Measurements from ENCODE around the gene GDF11.

The GDF11 gene

DNA sequence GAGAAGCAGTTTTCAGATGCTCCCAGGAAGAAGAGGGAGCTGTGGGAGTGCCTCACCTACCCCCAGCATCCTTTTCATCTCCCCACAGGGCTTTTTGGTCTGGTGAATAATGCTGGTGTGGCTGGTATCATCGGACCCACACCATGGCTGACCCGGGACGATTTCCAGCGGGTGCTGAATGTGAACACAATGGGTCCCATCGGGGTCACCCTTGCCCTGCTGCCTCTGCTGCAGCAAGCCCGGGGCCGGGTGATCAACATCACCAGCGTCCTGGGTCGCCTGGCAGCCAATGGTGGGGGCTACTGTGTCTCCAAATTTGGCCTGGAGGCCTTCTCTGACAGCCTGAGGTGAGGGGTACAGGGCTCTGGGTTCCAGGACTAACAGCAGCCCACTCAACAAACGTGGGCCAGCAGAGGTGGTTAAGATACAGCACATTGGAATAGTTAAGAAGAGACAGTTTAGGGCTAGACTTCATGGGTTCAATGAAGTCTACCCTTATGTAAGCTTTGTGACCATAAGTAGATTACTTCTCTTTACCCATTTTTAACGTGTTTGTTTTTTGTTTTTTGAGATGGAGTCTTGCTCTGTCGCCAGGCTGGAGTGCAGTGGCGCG lies 21.2 kb upstream of the GDF11 start:
- no peak for DNase-seq (ENCODE audit: insufficient read length, low spot score)
- FAIRE-seq: no peak

- no peak for FAIRE-seq
- no peak for DNase-seq (ENCODE audit: insufficient read length, low spot score)
Measured at GRCh38 chr12:55722948-55723347, 20.0 kb upstream of the GDF11 start.

DNA sequence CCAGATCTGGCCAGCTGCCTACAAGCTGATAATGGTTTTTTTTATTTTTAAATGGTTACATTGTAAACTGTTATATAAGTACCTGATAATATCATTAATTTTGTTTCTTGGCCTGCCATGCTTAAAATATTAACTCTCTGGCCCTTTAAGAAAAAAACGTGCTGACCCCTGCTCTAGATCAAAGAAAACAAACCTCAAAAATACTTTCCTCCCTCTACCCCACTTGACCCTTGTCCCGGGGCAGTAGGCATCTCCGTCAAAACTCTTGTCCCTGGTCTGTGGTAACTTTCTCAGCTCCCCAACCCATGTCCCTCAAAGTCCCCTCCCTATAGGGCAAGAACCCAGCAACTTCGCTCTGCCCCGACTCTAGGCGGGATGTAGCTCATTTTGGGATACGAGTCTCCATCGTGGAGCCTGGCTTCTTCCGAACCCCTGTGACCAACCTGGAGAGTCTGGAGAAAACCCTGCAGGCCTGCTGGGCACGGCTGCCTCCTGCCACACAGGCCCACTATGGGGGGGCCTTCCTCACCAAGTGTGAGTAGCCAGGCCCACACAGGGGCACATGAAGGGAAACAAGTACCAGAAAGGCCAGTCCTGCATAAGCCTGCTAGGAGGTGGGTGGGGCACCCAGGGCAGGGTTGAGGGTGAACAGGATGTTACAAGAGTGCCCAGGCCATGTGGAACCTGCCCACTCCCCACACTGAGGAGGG lies 19.3 kb upstream of the GDF11 start:
- DNase-seq (ENCODE audit: insufficient read length, low spot score) (no peak), FAIRE-seq (no peak)

DNA sequence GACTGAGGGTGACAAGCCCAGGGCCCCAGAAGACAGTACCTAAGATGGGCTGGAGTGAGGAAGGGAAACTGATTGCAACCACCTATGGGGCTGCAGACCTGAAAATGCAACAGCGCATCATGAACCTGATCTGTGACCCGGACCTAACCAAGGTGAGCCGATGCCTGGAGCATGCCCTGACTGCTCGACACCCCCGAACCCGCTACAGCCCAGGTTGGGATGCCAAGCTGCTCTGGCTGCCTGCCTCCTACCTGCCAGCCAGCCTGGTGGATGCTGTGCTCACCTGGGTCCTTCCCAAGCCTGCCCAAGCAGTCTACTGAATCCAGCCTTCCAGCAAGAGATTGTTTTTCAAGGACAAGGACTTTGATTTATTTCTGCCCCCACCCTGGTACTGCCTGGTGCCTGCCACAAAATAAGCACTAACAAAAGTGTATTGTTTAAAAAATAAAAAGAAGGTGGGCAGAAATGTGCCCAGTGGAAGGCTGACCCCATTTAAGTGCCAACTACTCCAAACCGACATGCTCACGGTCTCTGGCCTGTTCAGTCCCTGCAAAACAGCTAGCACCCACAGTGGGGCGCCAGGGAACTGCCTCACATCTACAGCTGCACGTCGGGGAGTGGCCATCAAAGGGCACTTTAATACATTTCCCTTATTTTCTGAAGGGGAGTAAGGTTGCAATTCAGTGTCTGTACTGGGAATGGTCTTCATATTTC lies 18.5 kb upstream of the GDF11 start:
- DNase-seq (ENCODE audit: insufficient read length, low spot score) (no peak), FAIRE-seq (no peak)

DNA sequence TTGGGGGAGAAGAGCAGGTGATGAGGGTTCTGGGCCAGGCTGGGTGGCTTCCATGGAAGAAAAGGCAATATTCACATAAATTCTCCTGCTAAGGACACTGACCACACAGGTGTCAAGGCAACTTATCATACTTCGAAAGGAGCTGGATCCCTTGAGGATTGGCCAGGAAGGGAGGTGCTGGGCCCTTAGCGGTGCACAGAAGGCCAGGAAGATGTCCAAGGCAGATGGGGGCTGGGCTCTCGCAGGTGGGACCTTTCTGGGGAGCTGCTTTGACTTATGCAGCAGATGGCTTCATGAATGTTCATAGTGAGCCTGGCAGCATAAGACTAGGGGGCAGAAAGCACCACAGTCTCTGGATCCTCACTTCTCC lies 18.0 kb upstream of the GDF11 start:
- no peak for FAIRE-seq
- no peak for DNase-seq (ENCODE audit: insufficient read length, low spot score)

DNA sequence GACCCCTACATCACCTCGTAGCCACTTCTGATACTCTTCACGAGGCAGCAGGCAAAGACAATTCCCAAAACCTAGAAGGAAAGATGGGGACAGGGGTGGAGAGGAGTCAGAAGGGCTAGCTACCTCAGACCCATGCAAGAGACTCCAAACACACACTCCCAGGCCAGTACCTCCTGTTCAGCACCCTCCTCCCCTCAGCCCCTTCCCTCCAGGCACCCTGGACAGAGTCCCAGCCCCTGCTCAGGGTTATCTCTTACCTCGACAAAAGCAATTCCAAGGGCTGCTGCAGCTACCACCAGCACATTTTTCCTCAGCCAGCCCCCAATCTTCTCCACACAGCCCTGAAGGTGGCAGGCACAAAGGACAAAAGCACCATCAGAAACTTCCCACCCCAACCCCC lies 17.4 kb upstream of the GDF11 start:
- FAIRE-seq (no peak), DNase-seq (ENCODE audit: insufficient read length, low spot score) (no peak)

- FAIRE-seq: no peak
- no peak for DNase-seq (ENCODE audit: insufficient read length, low spot score)
Measured at GRCh38 chr12:55726971-55727370, 16.0 kb upstream of the GDF11 start.

GRCh38 chr12:55727643-55728185 lies 15.2 kb upstream of the GDF11 start:
- FAIRE-seq (no peak), DNase-seq (ENCODE audit: insufficient read length, low spot score) (no peak)

DNA sequence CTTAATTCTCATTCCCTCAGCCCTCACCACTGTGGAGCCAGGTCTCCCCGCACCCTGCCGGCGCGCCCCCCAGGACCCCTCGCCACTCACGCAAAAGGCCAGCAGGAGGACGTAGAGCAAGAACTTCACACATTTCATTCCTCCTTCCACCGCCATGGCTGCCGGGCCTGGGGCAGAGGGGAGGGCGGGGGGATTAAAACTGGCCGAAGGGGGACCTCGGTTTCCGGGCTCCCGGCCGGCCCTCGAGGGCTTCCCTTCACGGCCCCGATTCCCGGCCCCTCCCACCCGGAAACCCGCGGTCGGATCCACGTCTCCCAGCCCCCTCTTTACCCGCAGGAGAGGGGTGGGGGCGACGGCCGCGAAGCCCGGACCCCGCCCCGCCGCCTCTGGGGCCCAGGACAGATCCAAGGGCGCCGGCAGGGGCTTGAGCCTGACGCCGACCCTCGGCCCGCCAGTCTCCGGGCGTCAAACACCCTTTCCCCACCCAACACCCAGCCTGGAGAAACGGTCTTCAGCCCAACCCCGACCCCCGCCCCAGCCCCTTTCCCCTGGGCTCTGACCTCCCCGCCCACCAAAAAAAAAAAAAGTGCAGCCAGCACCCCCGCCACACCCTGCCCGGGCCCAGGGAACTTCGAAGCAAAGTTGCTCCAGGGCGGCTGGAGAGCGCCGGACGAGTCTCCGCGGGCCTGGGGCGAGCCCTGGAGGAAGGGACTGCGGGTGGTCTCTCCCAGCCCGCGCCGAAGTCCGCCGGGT lies 14.6 kb upstream of the GDF11 start:
- FAIRE-seq (no peak), DNase-seq (ENCODE audit: insufficient read length, low spot score) (no peak)

DNA sequence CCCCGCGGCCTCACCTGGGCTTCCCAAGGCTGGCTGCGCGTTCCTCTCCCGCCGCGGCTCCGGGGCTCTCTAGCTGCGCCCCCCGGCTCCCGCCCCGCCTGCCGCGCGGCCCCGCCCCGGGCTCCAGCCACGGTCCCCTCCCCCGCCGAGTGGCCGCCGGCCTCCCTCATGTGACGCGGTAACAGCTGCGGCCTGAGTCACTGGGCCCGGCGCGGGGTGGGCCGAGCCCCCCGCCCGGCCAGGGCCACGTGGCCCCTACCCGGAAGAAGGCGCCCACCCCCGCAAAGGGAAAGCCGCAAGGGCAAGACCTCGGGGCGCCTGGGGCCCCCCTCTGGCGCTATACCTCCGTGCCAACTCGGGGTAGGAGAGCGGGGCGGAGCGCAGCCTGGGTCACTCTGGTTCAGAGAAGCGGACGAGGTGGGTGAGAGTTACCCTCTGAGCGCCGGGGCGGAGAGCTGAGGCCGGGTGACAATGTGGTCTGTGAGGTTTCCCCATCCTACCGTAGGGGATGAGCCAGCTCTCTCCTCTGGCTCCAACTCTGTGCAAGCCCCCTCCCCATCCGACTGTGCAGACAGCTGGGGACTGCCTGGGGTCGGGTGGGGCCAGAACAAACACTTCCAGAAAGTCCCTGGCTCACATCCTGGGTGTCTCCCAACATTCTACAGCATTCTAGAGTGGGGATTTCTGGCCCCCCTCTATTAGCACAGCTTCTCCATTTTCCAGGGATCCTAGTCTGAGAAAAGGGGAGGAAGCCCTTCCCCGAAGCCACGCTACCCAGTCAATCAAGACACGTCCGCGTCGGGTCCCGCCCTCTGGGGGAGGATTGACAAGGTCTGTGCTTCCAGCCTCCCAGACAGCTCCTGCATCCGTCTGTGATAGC lies 13.7 kb upstream of the GDF11 start, which contains the start of gene CD63:
TSS of gene CD63 (minus strand) at position 71 of the 880 bp plus-strand sequence. CDS start 668 bp downstream, outside the sequence.
- FAIRE-seq: peak; percentile 57
- DNase-seq (ENCODE audit: insufficient read length, low spot score): peak; percentile 92

GRCh38 chr12:55729819-55730818 lies 12.8 kb upstream of the GDF11 start:
- FAIRE-seq (no peak), DNase-seq (ENCODE audit: insufficient read length, low spot score) (no peak)

GRCh38 chr12:55732288-55732687 lies 10.6 kb upstream of the GDF11 start:
- DNase-seq (ENCODE audit: insufficient read length, low spot score) (no peak), FAIRE-seq (no peak)

DNA sequence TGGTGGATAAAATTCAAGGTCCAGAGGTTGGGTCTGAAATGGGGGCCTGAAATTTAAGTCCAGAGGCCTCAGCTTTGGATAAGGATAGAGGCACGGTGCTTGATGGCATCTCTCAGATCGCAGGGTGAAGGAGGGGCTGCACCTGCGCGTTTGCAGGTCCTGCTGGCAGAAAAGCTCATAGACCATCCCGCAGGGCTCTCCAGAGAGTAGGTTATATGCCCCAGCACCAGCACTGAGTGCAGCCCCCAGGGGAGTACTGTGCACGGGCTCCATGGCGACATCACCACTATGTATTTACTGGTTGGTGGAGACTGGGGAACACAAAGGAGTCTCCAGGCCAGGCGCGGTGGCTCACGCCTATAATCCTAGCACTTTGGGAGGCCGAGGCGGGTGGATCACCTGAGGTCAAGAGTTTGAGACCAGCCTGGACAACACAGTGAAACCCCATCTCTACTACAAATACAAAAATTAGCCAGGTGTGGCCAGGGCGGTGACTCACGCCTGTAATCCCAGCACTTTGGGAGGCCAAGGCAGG lies 9.8 kb upstream of the GDF11 start:
- DNase-seq (ENCODE audit: insufficient read length, low spot score): no peak
- no peak for FAIRE-seq

- DNase-seq (ENCODE audit: insufficient read length, low spot score) (no peak), FAIRE-seq (no peak)
Measured at GRCh38 chr12:55733858-55734257, 9.1 kb upstream of the GDF11 start.

DNA sequence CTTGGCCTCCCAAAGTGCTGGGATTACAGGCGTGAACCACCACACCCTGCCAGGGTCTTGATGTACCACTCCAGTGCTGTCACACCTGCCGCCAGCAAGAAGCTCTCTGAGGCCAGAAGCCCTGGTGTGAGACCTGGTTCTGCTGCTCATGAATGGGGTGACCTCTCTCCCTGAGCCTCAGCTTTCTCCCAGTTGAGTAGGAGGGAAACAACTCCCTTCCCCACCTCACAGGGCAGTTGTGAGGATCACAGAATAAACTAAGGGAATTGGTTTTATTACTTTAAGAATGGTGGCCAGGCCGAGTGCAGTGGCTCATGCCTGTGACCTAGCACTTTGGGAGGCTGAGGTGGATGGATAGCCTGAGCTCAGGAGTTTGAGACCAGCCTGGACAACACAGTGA lies 8.3 kb upstream of the GDF11 start:
- FAIRE-seq (no peak), DNase-seq (ENCODE audit: insufficient read length, low spot score) (no peak)

DNA sequence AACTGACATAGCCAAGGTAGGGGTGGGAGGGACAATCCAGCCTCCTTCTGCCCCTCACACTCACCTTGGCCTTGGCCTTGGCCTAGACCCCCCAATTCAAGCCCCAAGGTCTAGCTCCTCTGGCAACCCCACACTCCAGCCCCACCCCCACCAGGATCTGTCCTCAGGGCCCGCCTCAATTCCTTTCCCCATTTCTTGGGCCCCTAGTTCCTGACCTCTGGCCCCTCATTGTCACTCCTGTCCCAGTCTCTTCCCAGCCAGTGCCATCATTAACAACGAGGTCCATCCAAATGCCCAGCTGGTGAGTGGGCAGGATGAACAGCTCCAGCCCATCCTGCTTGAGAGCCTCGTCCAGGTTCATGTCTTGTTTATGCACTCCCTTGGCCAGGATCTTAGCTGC lies 6.8 kb upstream of the GDF11 start:
- DNase-seq (ENCODE audit: insufficient read length, low spot score): no peak
- no peak for FAIRE-seq

DNA sequence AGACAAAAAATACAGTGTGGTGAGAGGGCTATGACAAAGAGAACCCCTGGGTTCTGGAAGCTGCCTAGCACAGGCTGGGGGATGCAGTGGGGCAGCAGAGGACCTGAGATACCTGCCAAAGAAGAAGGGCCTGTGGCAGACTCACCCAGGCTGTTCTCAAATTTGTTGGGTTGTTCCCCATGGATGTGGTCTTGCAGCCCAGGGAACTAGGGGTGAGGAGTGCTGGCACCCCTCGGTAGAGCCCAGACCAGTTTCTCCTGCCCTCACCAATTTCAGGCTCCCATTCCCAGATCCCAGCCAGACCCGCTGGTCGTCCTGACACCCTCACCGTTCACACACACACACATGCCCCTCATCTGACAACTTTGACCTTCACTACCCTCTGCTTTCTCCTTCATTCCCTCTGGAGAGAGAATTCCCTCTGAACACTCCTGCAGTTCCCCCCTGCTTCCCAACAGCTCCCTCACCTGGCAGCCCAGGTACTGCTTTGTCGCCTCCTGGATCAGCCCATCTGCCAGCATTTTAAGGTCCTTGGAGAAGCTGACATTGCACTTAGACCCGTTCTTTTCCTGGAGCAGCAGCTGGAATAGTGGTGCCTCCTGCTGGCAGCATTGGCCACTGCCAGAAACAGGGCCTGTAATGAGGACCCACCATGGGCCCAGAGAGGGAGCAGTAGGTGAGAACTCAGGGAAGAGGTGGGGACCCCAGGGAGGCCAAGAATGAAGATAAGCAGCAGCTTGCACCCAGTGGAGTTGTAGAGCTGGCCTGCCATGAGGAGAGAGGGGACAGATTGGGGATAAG lies 5.9 kb upstream of the GDF11 start:
- DNase-seq (ENCODE audit: insufficient read length, low spot score) (no peak), FAIRE-seq (no peak)

Measured in HTR-8/SVneo (cell line).